LNCaP clone FGC (cell line): ENCODE data around the gene CNIH2.

Source experiments
- DNase-seq: peaks from one replicate; pipeline ENCODE4 v3.0.0-alpha.2; 2011; ENCODE audit warnings: low read depth
- H3K4me3 ChIP-seq: 2 replicates; pipeline ENCODE4 v1.5.1; 2011; ENCODE audit warnings: mild to moderate bottlenecking, low read depth, low read length, control low read depth
- TF ChIP-seq, protein P1 (sequence below): IDR thresholded peaks from 2 replicates; pipeline ENCODE4 v1.5.1; 2012; ENCODE audit warnings: mild to moderate bottlenecking; ENCODE audit not compliant: control insufficient read depth, insufficient read depth; ENCODE audit errors: extremely low read depth

CNIH2 gene

GRCh38 chr11:66332371-66333219 lies 54.6 kb downstream of the CNIH2 start:
- no peak for DNase-seq
- TF ChIP-seq, protein P1, sequence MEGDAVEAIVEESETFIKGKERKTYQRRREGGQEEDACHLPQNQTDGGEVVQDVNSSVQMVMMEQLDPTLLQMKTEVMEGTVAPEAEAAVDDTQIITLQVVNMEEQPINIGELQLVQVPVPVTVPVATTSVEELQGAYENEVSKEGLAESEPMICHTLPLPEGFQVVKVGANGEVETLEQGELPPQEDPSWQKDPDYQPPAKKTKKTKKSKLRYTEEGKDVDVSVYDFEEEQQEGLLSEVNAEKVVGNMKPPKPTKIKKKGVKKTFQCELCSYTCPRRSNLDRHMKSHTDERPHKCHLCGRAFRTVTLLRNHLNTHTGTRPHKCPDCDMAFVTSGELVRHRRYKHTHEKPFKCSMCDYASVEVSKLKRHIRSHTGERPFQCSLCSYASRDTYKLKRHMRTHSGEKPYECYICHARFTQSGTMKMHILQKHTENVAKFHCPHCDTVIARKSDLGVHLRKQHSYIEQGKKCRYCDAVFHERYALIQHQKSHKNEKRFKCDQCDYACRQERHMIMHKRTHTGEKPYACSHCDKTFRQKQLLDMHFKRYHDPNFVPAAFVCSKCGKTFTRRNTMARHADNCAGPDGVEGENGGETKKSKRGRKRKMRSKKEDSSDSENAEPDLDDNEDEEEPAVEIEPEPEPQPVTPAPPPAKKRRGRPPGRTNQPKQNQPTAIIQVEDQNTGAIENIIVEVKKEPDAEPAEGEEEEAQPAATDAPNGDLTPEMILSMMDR = no peak
- no peak overlapping the region for H3K4me3 ChIP-seq

- TF ChIP-seq, protein P1 = no peak
- DNase-seq = no peak
- no peak overlapping the region for H3K4me3 ChIP-seq
These were observed 55.4 kb downstream of the CNIH2 start for GRCh38 chr11:66333220-66333877.
